ENCODE data around the gene OR6K2.
"Not testable (repeated sequence)": the region's sequence is repeated elsewhere in the genome, so short reads cannot be mapped to it uniquely, and the experiment has no call there.

OR6K2 gene

GRCh38 chr1:158711098-158711497 lies 10.6 kb upstream of the OR6K2 start:
- H3K36me3 ChIP-seq (ENCODE audit: insufficient read depth, low read length), result no peaks in the 10 kb centered on the region
- no peaks in the 10 kb centered on the region for H3K4me1 ChIP-seq (ENCODE audit: control insufficient read depth, insufficient read depth, low read length)
- no peak overlapping the region for H3K4me3 ChIP-seq (ENCODE audit: low read length)
- no peaks in the 10 kb centered on the region for H3K27me3 ChIP-seq (ENCODE audit: control insufficient read depth, insufficient read depth, low read length)
- H3K9me3 ChIP-seq (replicated peaks; ENCODE audit: low read length), result no peaks in the 10 kb centered on the region
- H3K9ac ChIP-seq (ENCODE audit: low read depth, low read length), result no peak overlapping the region
- no peak overlapping the region for H3K4me2 ChIP-seq (ENCODE audit: low read length)

GRCh38 chr1:158706096-158706495 lies 5.6 kb upstream of the OR6K2 start:
- no peak overlapping the region for H3K4me2 ChIP-seq (ENCODE audit: low read length)
- H3K27me3 ChIP-seq (ENCODE audit: control insufficient read depth, insufficient read depth, low read length), result no peaks in the 10 kb centered on the region
- no peak overlapping the region for H3K9ac ChIP-seq (ENCODE audit: low read depth, low read length)

GRCh38 chr1:158694596-158694995 lies 5.9 kb downstream of the OR6K2 start:
- Histone ChIP-seq H3K27me3 (ENCODE audit: control insufficient read depth, insufficient read depth, low read length) (no peaks in the 10 kb centered on the region), H3K9ac (ENCODE audit: low read depth, low read length) (no peak overlapping the region), H3K4me3 (ENCODE audit: low read length) (no peak overlapping the region), H3K36me3 (ENCODE audit: insufficient read depth, low read length) (no peaks in the 10 kb centered on the region), H3K4me1 (ENCODE audit: control insufficient read depth, insufficient read depth, low read length) (no peaks in the 10 kb centered on the region), H3K4me2 (ENCODE audit: low read length) (no peak overlapping the region), H3K9me3 (replicated peaks; ENCODE audit: low read length) (no peaks in the 10 kb centered on the region)

More at GRCh38 chr1:158706096-158706495, 5.6 kb upstream of the OR6K2 start:
- Histone ChIP-seq H3K36me3 (ENCODE audit: insufficient read depth, low read length) (no peaks in the 10 kb centered on the region), H3K4me3 (ENCODE audit: low read length) (no peak overlapping the region), H3K9me3 (replicated peaks; ENCODE audit: low read length) (no peaks in the 10 kb centered on the region), H3K4me1 (ENCODE audit: control insufficient read depth, insufficient read depth, low read length) (no peaks in the 10 kb centered on the region)

GRCh38 chr1:158692356-158692755 lies 8.1 kb downstream of the OR6K2 start:
- Histone ChIP-seq H3K9me3 (replicated peaks; ENCODE audit: low read length) (no peaks in the 10 kb centered on the region), H3K4me3 (ENCODE audit: low read length) (no peak overlapping the region), H3K27me3 (ENCODE audit: control insufficient read depth, insufficient read depth, low read length) (no peaks in the 10 kb centered on the region), H3K4me1 (ENCODE audit: control insufficient read depth, insufficient read depth, low read length) (no peaks in the 10 kb centered on the region), H3K4me2 (ENCODE audit: low read length) (no peak overlapping the region), H3K9ac (ENCODE audit: low read depth, low read length) (no peak overlapping the region), H3K36me3 (ENCODE audit: insufficient read depth, low read length) (no peaks in the 10 kb centered on the region)

GRCh38 chr1:158691907-158692306 lies 8.5 kb downstream of the OR6K2 start:
- H3K36me3 ChIP-seq (ENCODE audit: insufficient read depth, low read length), result no peaks in the 10 kb centered on the region
- no peak overlapping the region for H3K4me3 ChIP-seq (ENCODE audit: low read length)
- H3K9ac ChIP-seq (ENCODE audit: low read depth, low read length), result no peak overlapping the region
- no peak overlapping the region for H3K4me2 ChIP-seq (ENCODE audit: low read length)
- no peaks in the 10 kb centered on the region for H3K27me3 ChIP-seq (ENCODE audit: control insufficient read depth, insufficient read depth, low read length)
- no peaks in the 10 kb centered on the region for H3K9me3 ChIP-seq (replicated peaks; ENCODE audit: low read length)
- H3K4me1 ChIP-seq (ENCODE audit: control insufficient read depth, insufficient read depth, low read length), result no peaks in the 10 kb centered on the region

- not testable (repeated sequence) for H3K4me1 ChIP-seq (ENCODE audit: control insufficient read depth, insufficient read depth, low read length); H3K4me2 ChIP-seq (ENCODE audit: low read length); H3K4me3 ChIP-seq (ENCODE audit: low read length); H3K27me3 ChIP-seq (ENCODE audit: control insufficient read depth, insufficient read depth, low read length); H3K9ac ChIP-seq (ENCODE audit: low read depth, low read length); H3K9me3 ChIP-seq (replicated peaks; ENCODE audit: low read length); H3K36me3 ChIP-seq (ENCODE audit: insufficient read depth, low read length)
Observed at GRCh38 chr1:158691149-158691548, 9.3 kb downstream of the OR6K2 start.

- Histone ChIP-seq H3K9ac (ENCODE audit: low read depth, low read length) (no peak overlapping the region), H3K27me3 (ENCODE audit: control insufficient read depth, insufficient read depth, low read length) (no peaks in the 10 kb centered on the region), H3K4me3 (ENCODE audit: low read length) (no peak overlapping the region), H3K4me1 (ENCODE audit: control insufficient read depth, insufficient read depth, low read length) (no peaks in the 10 kb centered on the region), H3K4me2 (ENCODE audit: low read length) (no peak overlapping the region), H3K36me3 (ENCODE audit: insufficient read depth, low read length) (no peaks in the 10 kb centered on the region), H3K9me3 (replicated peaks; ENCODE audit: low read length) (no peaks in the 10 kb centered on the region)
Observed at GRCh38 chr1:158689875-158690274, 10.6 kb downstream of the OR6K2 start.

- H3K9me3 ChIP-seq (replicated peaks; ENCODE audit: low read length), result no peaks in the 10 kb centered on the region
- no peaks in the 10 kb centered on the region for H3K36me3 ChIP-seq (ENCODE audit: insufficient read depth, low read length)
- no peaks in the 10 kb centered on the region for H3K27me3 ChIP-seq (ENCODE audit: control insufficient read depth, insufficient read depth, low read length)
- no peak overlapping the region for H3K9ac ChIP-seq (ENCODE audit: low read depth, low read length)
- H3K4me3 ChIP-seq (ENCODE audit: low read length), result no peak overlapping the region
- H3K4me2 ChIP-seq (ENCODE audit: low read length), result no peak overlapping the region
- H3K4me1 ChIP-seq (ENCODE audit: control insufficient read depth, insufficient read depth, low read length), result no peaks in the 10 kb centered on the region
Observed at GRCh38 chr1:158689110-158689509, 11.3 kb downstream of the OR6K2 start.

- H3K9me3 ChIP-seq (replicated peaks; ENCODE audit: low read length); H3K27me3 ChIP-seq (ENCODE audit: control insufficient read depth, insufficient read depth, low read length); H3K4me1 ChIP-seq (ENCODE audit: control insufficient read depth, insufficient read depth, low read length); H3K9ac ChIP-seq (ENCODE audit: low read depth, low read length); H3K4me2 ChIP-seq (ENCODE audit: low read length); H3K4me3 ChIP-seq (ENCODE audit: low read length); H3K36me3 ChIP-seq (ENCODE audit: insufficient read depth, low read length): not testable (repeated sequence)
Observed at GRCh38 chr1:158688343-158688742, 12.1 kb downstream of the OR6K2 start.

- Histone ChIP-seq H3K9ac (ENCODE audit: low read depth, low read length) (no peak overlapping the region), H3K27me3 (ENCODE audit: control insufficient read depth, insufficient read depth, low read length) (no peaks in the 10 kb centered on the region), H3K9me3 (replicated peaks; ENCODE audit: low read length) (no peaks in the 10 kb centered on the region), H3K36me3 (ENCODE audit: insufficient read depth, low read length) (no peaks in the 10 kb centered on the region), H3K4me2 (ENCODE audit: low read length) (no peak overlapping the region), H3K4me1 (ENCODE audit: control insufficient read depth, insufficient read depth, low read length) (no peaks in the 10 kb centered on the region), H3K4me3 (ENCODE audit: low read length) (no peak overlapping the region)
Observed at GRCh38 chr1:158687037-158687436, 13.4 kb downstream of the OR6K2 start.

- Histone ChIP-seq H3K36me3 (ENCODE audit: insufficient read depth, low read length) (no peaks in the 10 kb centered on the region), H3K27me3 (ENCODE audit: control insufficient read depth, insufficient read depth, low read length) (no peaks in the 10 kb centered on the region), H3K4me2 (ENCODE audit: low read length) (no peak within 1 kb of the TSS), H3K4me3 (ENCODE audit: low read length) (no peak within 1 kb of the TSS), H3K4me1 (ENCODE audit: control insufficient read depth, insufficient read depth, low read length) (no peaks in the 10 kb centered on the region), H3K9me3 (replicated peaks; ENCODE audit: low read length) (no peaks in the 10 kb centered on the region), H3K9ac (ENCODE audit: low read depth, low read length) (no peak within 1 kb of the TSS)
Observed at GRCh38 chr1:158686111-158687009, 14.1 kb downstream of the OR6K2 start, which contains the start of gene SPTA1. Gene SPTA1, minus strand, starts transcription at chr1:158686715. Its CDS starts 198 bp downstream, at chr1:158686517.

- H3K36me3 ChIP-seq (ENCODE audit: insufficient read depth, low read length), result no peaks in the 10 kb centered on the region
- no peak overlapping the region for H3K9ac ChIP-seq (ENCODE audit: low read depth, low read length)
- H3K27me3 ChIP-seq (ENCODE audit: control insufficient read depth, insufficient read depth, low read length), result no peaks in the 10 kb centered on the region
- H3K4me3 ChIP-seq (ENCODE audit: low read length), result no peak overlapping the region
- no peak overlapping the region for H3K4me2 ChIP-seq (ENCODE audit: low read length)
- no peaks in the 10 kb centered on the region for H3K4me1 ChIP-seq (ENCODE audit: control insufficient read depth, insufficient read depth, low read length)
- H3K9me3 ChIP-seq (replicated peaks; ENCODE audit: low read length), result no peaks in the 10 kb centered on the region
Observed at GRCh38 chr1:158685085-158685484, 15.4 kb downstream of the OR6K2 start.
